EH (cell line): Measurements from ENCODE around the gene DNAL4.

ENCODE experiments used
- DNase-seq: peaks from one replicate; pipeline ENCODE4 v3.0.0-alpha.2; 2015; ENCODE audit warnings: low read depth

Gene DNAL4

GRCh38 chr22:38758276-38758945 is 35.5 kb downstream of the DNAL4 start:
- no peak for DNase-seq

DNA sequence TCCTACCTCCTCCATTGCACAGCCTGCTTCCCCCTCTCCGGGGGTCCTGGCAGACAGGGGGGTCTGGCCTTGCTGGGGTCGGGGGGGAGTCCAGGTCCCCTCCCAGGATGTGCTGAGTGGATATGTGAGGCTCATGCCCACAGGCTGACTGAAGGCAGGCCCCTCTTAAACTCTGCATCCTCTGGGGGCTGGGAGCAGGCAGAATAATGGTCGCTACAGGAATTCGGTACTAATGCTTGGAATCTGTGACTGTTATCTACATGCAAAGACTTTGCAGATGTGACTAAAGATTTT is 36.5 kb downstream of the DNAL4 start:
- no peak for DNase-seq

- DNase-seq: no peak
These were observed 37.1 kb downstream of the DNAL4 start for GRCh38 chr22:38756711-38757463.

- DNase-seq: peak; percentile 86
These were observed 37.9 kb downstream of the DNAL4 start, which contains the start of gene SUN2 for GRCh38 chr22:38755911-38756532. TSS of gene SUN2 (minus strand) at chr22:38755998. CDS start at chr22:38752628, 3,370 bp downstream.

GRCh38 chr22:38755155-38755910 is 38.6 kb downstream of the DNAL4 start:
- peak; percentile 86 for DNase-seq

DNA sequence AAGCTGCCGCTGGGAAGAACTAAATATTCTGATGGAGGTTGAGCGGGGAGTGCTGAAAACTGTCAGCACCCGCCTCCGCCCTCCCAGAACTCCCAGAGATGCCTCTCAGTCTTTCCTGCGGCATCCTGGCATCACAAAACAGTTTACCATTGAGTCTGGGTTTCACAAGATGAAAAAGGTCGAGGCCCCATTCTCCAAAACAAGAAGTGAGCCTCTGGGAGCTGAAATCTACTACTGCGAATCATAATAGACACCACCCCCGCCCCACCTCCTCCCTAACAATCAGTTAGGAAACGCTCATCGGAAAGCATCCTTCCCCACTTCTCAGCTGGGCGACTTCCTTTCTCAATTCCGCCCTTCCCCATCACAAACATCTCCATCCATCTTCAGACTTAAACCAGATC is 39.2 kb downstream of the DNAL4 start:
- peak; percentile 64 for DNase-seq

GRCh38 chr22:38753948-38754750 is 39.8 kb downstream of the DNAL4 start:
- DNase-seq: peak; percentile 90

GRCh38 chr22:38751422-38752346 is 42.3 kb downstream of the DNAL4 start:
- no peak for DNase-seq

DNA sequence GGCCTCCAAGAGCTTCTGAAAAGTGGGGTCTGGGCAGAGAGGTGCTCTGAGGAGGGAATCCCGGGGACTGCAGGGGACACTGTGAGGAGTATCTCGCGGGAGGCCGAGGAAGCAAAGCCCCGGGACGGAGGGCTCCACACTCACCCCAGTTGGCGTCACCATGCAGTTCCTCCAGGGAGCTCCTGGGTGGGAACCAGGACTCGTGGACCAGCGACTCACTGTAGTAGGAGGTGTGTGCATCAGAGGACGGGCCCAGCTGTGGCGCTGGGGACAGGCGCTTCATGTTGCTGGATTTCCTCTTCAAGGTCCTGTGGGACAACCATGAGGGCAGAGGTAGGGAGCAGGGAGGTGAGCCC is 42.9 kb downstream of the DNAL4 start:
- DNase-seq: no peak

- DNase-seq: no peak
These were observed 43.3 kb downstream of the DNAL4 start for GRCh38 chr22:38750638-38751037.

DNA sequence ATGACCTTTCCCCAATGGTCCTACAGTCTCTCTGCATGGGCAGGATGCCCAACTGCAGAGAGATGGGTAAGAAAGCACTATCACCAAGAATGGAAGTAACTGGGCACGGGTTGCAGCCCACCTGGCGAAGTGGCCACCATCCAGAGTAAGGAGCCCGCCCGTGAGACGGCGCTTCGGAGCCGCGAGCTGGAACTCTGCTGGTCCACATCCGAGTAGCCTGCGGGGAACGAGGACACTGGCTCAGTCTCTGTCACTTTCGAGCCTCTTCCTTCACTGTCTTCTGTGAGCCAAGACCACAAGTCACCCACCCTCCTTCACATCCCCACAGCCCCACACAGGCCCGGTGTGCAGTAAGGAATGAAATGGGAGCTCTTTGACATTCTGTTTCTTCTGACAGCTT is 43.8 kb downstream of the DNAL4 start:
- DNase-seq: no peak

DNA sequence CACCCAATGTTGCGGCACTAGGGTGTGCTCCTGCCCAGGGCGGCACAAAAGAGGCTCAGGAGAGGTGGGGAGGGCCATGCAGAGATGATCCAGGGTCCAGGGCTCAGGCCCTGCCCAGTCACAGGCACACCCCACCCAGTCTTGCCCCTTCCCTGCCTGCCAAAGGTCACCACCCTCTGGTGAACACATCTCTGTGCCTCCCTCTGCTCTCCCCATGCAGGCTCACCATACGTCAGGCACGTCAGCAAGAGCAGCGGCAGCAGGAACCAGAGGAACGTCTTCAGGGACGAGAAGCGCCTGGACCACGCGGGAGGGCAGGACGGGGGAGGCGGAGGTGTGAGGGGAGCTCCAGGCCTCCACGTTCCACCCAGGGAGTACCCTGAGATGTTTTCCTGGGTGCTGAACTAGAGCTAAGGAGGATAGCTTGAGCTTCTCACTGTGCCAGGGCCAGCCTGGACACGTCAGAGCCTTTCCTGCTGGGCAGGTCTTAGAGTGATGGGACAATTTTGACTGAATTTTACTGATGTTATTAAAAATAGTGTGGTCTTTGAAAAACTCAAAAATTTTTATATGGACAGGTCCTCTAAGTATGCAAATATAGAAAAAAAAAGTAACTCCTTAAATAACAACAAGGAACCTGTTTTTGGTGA is 45.3 kb downstream of the DNAL4 start:
- DNase-seq: no peak

DNA sequence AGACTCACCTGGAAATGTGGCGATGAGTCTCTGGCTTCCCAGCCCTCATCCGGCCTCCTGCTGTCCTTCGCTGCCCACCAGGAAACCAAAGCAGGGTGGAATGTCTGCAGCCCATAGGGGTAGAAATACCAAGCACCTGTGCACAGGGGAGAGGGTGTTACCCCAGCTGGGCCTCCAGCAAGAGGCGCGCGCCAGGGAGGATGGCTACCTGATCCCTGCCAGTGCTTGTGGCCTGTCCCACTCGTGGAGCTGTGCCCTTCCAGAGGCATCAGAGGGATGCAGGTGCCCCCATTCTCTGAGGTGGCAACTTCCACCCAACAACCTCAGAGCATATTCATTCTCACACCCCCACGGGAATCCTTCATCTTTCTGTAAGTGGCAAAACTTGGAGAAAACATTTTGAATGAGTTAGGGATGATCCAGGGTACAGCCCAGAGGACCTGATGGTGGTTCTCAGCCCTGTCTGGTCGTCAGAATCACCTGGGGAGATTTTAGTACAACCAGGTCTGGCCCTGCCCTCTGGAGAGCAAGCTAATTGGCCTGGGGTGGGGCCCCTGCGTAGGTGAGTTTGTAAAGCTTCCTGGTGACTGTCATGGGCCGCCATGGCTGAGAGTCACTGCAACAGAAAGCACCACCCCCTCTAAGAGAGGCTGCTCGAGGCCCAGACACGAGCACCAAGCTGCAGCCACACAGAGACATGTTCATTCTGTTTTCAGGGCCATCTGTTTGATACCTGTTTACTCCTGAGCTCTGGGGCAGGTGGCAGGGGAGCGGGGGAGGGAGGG is 48.1 kb downstream of the DNAL4 start:
- DNase-seq: no peak

- DNase-seq: no peak
These were observed 49.0 kb downstream of the DNAL4 start for GRCh38 chr22:38744981-38745380.

DNA sequence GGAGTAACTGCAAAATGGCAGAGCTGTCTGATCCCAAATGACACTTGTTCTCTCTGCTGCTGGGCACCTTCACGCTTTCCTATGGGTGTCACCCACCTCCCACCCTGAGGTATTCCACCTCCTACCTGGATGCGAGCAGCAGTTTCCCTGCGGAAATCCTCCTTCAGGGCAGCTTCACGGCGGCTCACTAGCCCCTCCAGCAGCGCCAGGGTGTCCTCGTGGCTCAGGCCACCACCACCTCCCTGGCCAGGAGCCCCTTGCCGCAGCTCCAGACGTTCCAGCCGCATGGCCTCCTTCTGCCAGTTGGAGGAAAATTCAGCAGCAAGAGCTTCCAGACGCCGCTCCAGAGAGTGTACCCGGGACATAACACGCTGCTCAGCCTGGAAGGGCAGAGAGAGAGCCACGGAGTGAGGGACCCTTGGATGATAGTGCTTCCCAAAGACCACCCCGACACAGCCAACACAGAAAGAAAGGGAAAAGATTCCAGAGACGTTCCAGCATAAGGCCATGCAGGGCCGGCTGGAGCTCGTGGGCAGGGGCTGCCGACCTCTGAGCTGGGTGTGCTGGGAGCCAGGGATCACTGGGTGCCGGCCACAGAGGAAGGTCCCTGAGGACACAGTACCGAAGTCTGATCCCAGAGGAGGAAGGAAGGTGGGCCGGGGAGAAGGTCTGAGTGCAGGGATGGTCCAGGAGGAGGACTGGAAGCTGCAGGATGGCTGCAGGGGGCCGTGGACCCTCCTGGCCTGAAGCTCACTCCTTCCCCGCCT is 51.6 kb downstream of the DNAL4 start:
- no peak for DNase-seq

DNA sequence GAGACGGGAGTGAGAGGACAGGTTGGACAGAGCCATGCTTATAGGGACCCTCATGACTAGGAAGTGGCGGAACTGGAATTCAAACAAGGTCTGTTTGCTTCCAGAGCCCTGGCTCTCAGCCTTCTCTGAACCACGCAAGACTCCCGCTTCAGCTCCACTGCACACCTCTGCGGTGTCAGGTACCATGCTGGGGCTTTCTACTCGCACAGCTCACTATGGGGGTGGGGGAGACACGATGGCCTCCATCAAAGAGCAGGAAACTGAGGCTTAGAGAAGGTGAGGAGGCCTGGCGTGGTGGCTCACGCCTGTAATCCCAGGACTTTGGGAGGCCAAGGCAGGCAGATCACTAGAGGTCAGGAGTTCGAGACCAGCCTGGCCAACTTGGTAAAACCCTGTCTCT is 52.4 kb downstream of the DNAL4 start:
- no peak for DNase-seq

GRCh38 chr22:38741166-38741565 is 52.8 kb downstream of the DNAL4 start:
- DNase-seq: no peak

GRCh38 chr22:38740754-38741153 is 53.2 kb downstream of the DNAL4 start:
- DNase-seq: no peak
